Measurements from ENCODE around the gene ZNF738.

ZNF738 gene

GRCh38 chr19:21423057-21424041 is 64.5 kb downstream of the ZNF738 start:
- DNase-seq = no peak

Data from stimulated activated CD4-positive, alpha-beta T cell treated with anti-CD3 and anti-CD28 coated beads, Interleukin-4, amount 100 ng/mL, for 24 hours (primary cell).